ENCODE results near the gene FLNC. TPM values are rescaled to one million over a fixed set of nuclear protein-coding genes. Genes with fewer than 3 reads are reported as not detected.

Gene FLNC
- polyA plus RNA-seq, 1 donor from 2014 or later = 0.36 TPM

- Histone ChIP-seq H4K20me1 (ENCODE audit: insufficient read depth) (no peaks in the 10 kb centered on the region), H3K79me2 (replicated peaks; ENCODE audit: insufficient read depth, low read length) (no peaks in the 10 kb centered on the region), H3K9me3 (ENCODE audit: low read length) (no peaks in the 10 kb centered on the region), H3F3A (ENCODE audit: insufficient read depth, low read length, poor library complexity, severe bottlenecking) (no peaks in the 10 kb centered on the region), H3K27ac (ENCODE audit: low read length) (no peak overlapping the region), H3K9me2 (ENCODE audit: insufficient read depth, low read length) (no peaks in the 10 kb centered on the region), H3K9ac (ENCODE audit: low read length) (no peak overlapping the region), H3K27me3 (ENCODE audit: insufficient read depth, low read depth, low read length) (peaks cover 22% of the 10 kb centered on the region), H2AFZ (ENCODE audit: low read depth, low read length) (no peak overlapping the region), H3K4me2 (ENCODE audit: low read length) (no peak overlapping the region), H3K4me3 (ENCODE audit: low read length) (no peak overlapping the region), H3K36me3 (ENCODE audit: insufficient read depth, low read length) (no peaks in the 10 kb centered on the region)
- TF ChIP-seq CTCF (IDR thresholded peaks at IDR 0.05; ENCODE audit: poor library complexity, severe bottlenecking) (no peak), SMC3 (conservative IDR thresholded peaks at IDR 0.05; ENCODE audit: poor library complexity) (no peak), EZH2 (IDR thresholded peaks at IDR 0.05; ENCODE audit: borderline replicate concordance, insufficient read depth, low read length, poor library complexity, severe bottlenecking) (no peak), MXI1 (conservative IDR thresholded peaks at IDR 0.05; ENCODE audit: poor library complexity, severe bottlenecking) (no peak), EP300 (conservative IDR thresholded peaks at IDR 0.05; ENCODE audit: poor library complexity, severe bottlenecking) (no peak), POLR2AphosphoS5 (IDR thresholded peaks at IDR 0.05) (no peak), TAF1 (IDR thresholded peaks at IDR 0.05; ENCODE audit: low read depth) (no peak), REST (IDR thresholded peaks at IDR 0.05; ENCODE audit: borderline replicate concordance) (no peak), RAD21 (conservative IDR thresholded peaks at IDR 0.05) (no peak)
These were observed 55.4 kb downstream of the FLNC start for GRCh38 chr7:128885370-128886187.

- H3K4me3 ChIP-seq (ENCODE audit: low read length) = no peak overlapping the region
- no peaks in the 10 kb centered on the region for H3K9me3 ChIP-seq (ENCODE audit: low read length)
- no peaks in the 10 kb centered on the region for H3K9me2 ChIP-seq (ENCODE audit: insufficient read depth, low read length)
- H3K27me3 ChIP-seq (ENCODE audit: insufficient read depth, low read depth, low read length) = peaks cover 29% of the 10 kb centered on the region
- no peak overlapping the region for H3K9ac ChIP-seq (ENCODE audit: low read length)
- no peak overlapping the region for H2AFZ ChIP-seq (ENCODE audit: low read depth, low read length)
- TF ChIP-seq RAD21 (conservative IDR thresholded peaks at IDR 0.05) (no peak), TAF1 (IDR thresholded peaks at IDR 0.05; ENCODE audit: low read depth) (no peak), EZH2 (IDR thresholded peaks at IDR 0.05; ENCODE audit: borderline replicate concordance, insufficient read depth, low read length, poor library complexity, severe bottlenecking) (no peak), CTCF (IDR thresholded peaks at IDR 0.05; ENCODE audit: poor library complexity, severe bottlenecking) (no peak), POLR2AphosphoS5 (IDR thresholded peaks at IDR 0.05) (no peak), REST (IDR thresholded peaks at IDR 0.05; ENCODE audit: borderline replicate concordance) (no peak), MXI1 (conservative IDR thresholded peaks at IDR 0.05; ENCODE audit: poor library complexity, severe bottlenecking) (no peak), SMC3 (conservative IDR thresholded peaks at IDR 0.05; ENCODE audit: poor library complexity) (no peak), EP300 (conservative IDR thresholded peaks at IDR 0.05; ENCODE audit: poor library complexity, severe bottlenecking) (no peak)
- no peaks in the 10 kb centered on the region for H3F3A ChIP-seq (ENCODE audit: insufficient read depth, low read length, poor library complexity, severe bottlenecking)
- H4K20me1 ChIP-seq (ENCODE audit: insufficient read depth) = no peaks in the 10 kb centered on the region
- no peak overlapping the region for H3K27ac ChIP-seq (ENCODE audit: low read length)
- no peak overlapping the region for H3K4me2 ChIP-seq (ENCODE audit: low read length)
- no peaks in the 10 kb centered on the region for H3K79me2 ChIP-seq (replicated peaks; ENCODE audit: insufficient read depth, low read length)
- H3K36me3 ChIP-seq (ENCODE audit: insufficient read depth, low read length) = no peaks in the 10 kb centered on the region
These were observed 56.4 kb downstream of the FLNC start for GRCh38 chr7:128886391-128887168.
